ENCODE results near the gene POLR3E.

POLR3E gene

DNA sequence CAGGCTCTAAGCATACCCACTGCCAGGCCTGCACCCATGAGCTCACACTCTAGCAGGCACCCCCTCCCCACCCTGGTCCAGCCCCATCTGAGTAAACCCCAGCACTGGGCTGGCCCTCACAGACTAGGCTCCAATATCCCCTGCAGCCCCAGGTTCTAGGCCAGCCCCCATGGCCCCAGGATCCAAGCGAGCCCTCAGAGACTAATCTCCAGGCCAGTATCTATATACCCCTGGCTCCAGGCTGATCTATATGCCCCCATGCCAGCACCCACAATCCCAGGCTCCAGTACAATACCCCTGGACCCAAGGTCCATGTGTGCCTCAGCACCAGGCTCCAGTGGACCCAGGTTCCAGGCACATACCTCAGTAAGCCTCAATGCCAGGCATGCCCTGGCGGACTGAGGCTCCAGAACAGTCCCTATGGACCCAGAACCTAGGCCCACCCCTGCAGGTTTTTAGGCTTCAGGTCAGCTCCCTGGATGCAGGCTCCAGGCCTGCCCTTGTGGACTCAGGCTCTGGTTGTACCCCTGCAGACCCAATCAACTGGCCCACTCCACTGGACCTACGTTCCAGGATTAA, 38.5 kb downstream of the POLR3E start:
- ChIA-PET POLR2A (no interaction called here), CTCF (interaction anchor here (0.7 to 2.5 kb wide), 2 partner anchors 17 to 36 kb away, joined by 3 to 9 read pairs; no protein-coding TSS in a partner anchor)
- H3K4me3 ChIP-seq (ENCODE audit: low read depth, low read length) = no peak overlapping the region

DNA sequence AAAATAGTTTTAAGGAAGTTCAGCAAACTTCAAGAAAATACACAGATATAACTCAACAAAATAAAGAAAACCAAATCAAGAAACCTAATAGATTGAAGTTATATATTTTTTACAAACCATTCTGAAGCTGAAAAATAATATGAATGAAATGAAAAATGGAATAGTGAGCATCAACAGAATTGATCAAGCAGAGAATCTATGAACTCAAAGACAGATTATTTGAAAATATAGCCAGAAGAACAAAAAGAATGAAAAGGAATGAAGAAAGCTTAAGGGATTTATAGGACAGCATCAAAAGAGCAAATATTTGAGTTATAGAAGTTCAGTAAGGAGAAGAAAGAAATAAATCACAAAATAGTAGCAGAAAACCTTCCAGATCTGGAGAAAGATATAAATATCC, 39.4 kb downstream of the POLR3E start:
- ChIA-PET CTCF (interaction anchor here (1.4 to 2.5 kb wide), 2 partner anchors 17 to 18 kb away, joined by 4 to 9 read pairs; no protein-coding TSS in a partner anchor), POLR2A (no interaction called here)
- DNase-seq (ENCODE audit: low read depth, low spot score) = no peak
- H3K4me3 ChIP-seq (ENCODE audit: low read depth, low read length) = no peak overlapping the region
- TF ChIP-seq, protein P1, sequence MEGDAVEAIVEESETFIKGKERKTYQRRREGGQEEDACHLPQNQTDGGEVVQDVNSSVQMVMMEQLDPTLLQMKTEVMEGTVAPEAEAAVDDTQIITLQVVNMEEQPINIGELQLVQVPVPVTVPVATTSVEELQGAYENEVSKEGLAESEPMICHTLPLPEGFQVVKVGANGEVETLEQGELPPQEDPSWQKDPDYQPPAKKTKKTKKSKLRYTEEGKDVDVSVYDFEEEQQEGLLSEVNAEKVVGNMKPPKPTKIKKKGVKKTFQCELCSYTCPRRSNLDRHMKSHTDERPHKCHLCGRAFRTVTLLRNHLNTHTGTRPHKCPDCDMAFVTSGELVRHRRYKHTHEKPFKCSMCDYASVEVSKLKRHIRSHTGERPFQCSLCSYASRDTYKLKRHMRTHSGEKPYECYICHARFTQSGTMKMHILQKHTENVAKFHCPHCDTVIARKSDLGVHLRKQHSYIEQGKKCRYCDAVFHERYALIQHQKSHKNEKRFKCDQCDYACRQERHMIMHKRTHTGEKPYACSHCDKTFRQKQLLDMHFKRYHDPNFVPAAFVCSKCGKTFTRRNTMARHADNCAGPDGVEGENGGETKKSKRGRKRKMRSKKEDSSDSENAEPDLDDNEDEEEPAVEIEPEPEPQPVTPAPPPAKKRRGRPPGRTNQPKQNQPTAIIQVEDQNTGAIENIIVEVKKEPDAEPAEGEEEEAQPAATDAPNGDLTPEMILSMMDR (IDR thresholded peaks at IDR 0.05; ENCODE audit: insufficient read depth, low read length, missing control alignments) = no peak

More for the DNA sequence above, 38.5 kb downstream of the POLR3E start:
- TF ChIP-seq, protein P1 (IDR thresholded peaks at IDR 0.05; ENCODE audit: insufficient read depth, low read length, missing control alignments) = no peak
- DNase-seq (ENCODE audit: low read depth, low spot score) = no peak

DNA sequence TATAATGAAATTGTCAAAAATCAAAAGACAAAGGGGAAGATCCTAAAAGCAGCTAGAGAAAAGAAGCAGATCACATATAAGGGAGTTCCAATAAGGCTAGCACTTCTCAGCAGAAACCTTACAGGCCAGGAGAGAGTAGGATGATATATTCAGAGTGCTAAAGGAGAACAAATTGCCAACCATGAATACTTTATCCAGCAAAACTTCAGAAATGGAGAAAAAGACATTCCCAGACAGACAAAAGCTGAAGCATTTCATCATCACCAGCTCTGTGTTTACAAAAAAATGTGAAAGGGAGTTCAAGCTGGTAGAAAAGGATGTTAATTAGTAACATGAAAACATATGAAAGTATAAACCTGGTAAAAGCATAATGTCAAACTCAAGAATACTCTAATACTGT, 39.8 kb downstream of the POLR3E start:
- ChIA-PET CTCF (interaction anchor here (1.1 to 2.5 kb wide), 4 partner anchors 12 to 37 kb away, joined by 4 to 9 read pairs (median 6); no protein-coding TSS in a partner anchor), POLR2A (no interaction called here)
- no peak for DNase-seq (ENCODE audit: low read depth, low spot score)

DNA sequence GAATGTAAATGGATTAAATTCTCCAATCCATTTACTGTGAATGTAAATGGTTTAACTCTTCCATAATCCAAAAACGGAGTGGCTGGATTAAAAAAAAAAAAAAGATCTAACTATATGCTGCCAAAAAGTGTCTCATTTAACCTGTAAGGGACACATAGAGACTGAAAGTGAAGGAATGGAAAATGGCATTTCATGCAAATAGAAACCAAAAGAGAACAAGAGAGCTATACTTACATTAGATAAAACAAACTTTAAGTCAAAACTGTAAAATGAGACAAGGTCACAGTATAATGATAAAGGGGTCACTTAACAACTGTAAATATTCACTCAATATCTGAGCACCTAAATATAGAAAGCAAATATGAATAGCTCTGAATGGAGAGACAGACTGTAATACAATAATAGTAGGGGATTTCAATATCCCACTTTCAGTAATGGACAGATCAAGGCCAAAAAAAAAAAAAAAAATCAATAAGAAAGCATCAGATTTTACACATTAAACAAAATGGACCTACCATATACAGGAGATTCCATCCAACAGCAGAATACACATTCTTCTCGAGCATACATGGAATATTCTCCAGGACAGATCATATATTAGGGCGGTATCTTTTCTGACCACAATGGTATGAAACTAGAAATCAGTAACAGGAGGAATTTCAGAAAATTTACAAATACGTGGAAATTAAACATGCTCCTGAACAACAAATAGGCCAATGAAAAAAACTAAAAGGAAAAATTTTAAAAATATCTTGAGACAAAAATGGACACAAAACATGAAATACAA, 40.8 kb downstream of the POLR3E start:
- CTCF ChIA-PET = interaction anchor here (1.1 to 2.5 kb wide), 3 partner anchors 13 to 38 kb away, joined by 4 to 9 read pairs (median 9); no protein-coding TSS in a partner anchor
- POLR2A ChIA-PET = no interaction called here
- DNase-seq (ENCODE audit: low read depth, low spot score) = no peak
- no peak overlapping the region for H3K4me3 ChIP-seq (ENCODE audit: low read depth, low read length)
- TF ChIP-seq, protein P1 (IDR thresholded peaks at IDR 0.05; ENCODE audit: insufficient read depth, low read length, missing control alignments) = no peak

More for the DNA sequence above, 39.8 kb downstream of the POLR3E start:
- H3K4me3 ChIP-seq (ENCODE audit: low read depth, low read length) = no peak overlapping the region
- TF ChIP-seq, protein P1 (IDR thresholded peaks at IDR 0.05; ENCODE audit: insufficient read depth, low read length, missing control alignments) = no peak

DNA sequence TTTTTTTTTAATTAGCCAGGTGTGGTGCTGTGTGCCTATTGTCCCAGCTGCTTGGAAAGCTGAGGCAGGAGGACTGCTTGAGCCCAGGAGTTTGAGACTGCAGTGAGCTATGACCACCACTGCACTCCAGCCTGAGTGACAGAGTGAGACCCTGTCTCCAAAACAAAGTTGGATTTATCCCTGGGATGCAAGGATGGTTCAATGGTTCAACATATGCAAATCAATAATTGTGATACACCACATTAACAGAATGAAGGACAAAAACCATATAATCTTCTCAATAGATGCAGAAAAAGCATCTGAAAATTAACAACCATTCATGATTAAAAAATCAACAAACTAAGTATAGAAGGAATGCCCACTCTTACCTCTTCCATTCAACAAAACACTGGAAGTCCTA, 43.7 kb downstream of the POLR3E start:
- ChIA-PET CTCF (no interaction called here), POLR2A (no interaction called here)
- H3K4me3 ChIP-seq (ENCODE audit: low read depth, low read length) = no peak overlapping the region
- DNase-seq (ENCODE audit: low read depth, low spot score) = no peak
- TF ChIP-seq, protein P1 (IDR thresholded peaks at IDR 0.05; ENCODE audit: insufficient read depth, low read length, missing control alignments) = no peak

DNA sequence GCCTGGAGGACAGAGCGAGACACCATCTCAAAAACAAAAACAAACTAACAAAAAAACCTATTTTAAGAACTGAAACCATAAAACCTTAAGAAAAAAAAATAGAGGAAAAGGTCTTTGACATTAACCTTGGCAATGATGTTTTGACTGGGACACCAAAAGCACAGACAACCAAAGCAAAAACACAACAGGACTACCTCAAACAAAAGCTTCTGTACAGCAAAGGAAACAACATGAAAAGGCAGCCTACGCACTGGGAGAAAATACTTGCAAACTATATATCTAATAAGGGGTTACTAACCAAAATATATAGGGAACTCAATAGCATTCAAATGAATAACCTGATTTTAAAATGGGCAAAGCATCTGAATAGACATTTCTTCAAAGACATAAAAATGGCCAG, 44.9 kb downstream of the POLR3E start:
- POLR2A ChIA-PET = no interaction called here
- no peak for DNase-seq (ENCODE audit: low read depth, low spot score)
- no peak overlapping the region for H3K4me3 ChIP-seq (ENCODE audit: low read depth, low read length)
- TF ChIP-seq, protein P1 (IDR thresholded peaks at IDR 0.05; ENCODE audit: insufficient read depth, low read length, missing control alignments) = no peak
- CTCF ChIA-PET = interaction anchor here (0.7 to 2.4 kb wide), 3 partner anchors 11 to 42 kb away, joined by 3 to 6 read pairs (median 3); no protein-coding TSS in a partner anchor

Data from AG04449 (cell line).